ENCODE measurements around the gene BTF3L4.

Gene BTF3L4

GRCh38 chr1:52127181-52128180 lies 71.4 kb downstream of the BTF3L4 start:
- peaks cover 9% of the 10 kb centered on the region for H3K4me1 Mint-ChIP-seq (ENCODE audit: low read depth)
- no peaks in the 10 kb centered on the region for H3K36me3 Mint-ChIP-seq (ENCODE audit: low read depth)
- peaks cover 29% of the 10 kb centered on the region for H3K27me3 Mint-ChIP-seq
- H3K9me3 Mint-ChIP-seq: no peaks in the 10 kb centered on the region
- H3K4me3 Mint-ChIP-seq: no peak overlapping the region
- no peak overlapping the region for H3K27ac Mint-ChIP-seq

- Mint-ChIP-seq H3K4me1 (ENCODE audit: low read depth) (peaks cover 45% of the 10 kb centered on the region), H3K4me3 (peak overlapping the region; percentile 69), H3K9me3 (no peaks in the 10 kb centered on the region), H3K36me3 (ENCODE audit: low read depth) (no peaks in the 10 kb centered on the region), H3K27ac (peak overlapping the region; percentile 72), H3K27me3 (peaks cover 14% of the 10 kb centered on the region)
Measured at GRCh38 chr1:52139817-52140540, 83.9 kb downstream of the BTF3L4 start.
